ENCODE results near the gene THRB.

The THRB gene

DNA sequence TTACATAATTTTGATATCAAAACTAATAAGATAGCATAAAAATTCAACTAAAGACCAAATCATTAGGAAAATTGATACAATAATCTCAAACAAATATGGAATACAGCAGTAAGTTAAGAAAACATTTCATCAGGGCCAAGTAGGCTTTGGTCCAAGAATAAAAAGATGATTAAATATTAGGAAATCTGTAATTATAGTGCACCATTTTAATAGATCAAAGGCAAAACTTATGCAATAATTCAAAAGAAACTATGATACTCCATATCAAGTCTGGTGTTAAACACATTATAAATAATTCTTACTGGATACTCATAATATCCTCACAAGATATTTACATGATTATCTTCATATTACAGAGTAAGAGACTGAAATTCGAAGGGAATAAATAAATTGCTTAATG lies 51.2 kb downstream of the THRB start:
- TF ChIP-seq, protein P1, sequence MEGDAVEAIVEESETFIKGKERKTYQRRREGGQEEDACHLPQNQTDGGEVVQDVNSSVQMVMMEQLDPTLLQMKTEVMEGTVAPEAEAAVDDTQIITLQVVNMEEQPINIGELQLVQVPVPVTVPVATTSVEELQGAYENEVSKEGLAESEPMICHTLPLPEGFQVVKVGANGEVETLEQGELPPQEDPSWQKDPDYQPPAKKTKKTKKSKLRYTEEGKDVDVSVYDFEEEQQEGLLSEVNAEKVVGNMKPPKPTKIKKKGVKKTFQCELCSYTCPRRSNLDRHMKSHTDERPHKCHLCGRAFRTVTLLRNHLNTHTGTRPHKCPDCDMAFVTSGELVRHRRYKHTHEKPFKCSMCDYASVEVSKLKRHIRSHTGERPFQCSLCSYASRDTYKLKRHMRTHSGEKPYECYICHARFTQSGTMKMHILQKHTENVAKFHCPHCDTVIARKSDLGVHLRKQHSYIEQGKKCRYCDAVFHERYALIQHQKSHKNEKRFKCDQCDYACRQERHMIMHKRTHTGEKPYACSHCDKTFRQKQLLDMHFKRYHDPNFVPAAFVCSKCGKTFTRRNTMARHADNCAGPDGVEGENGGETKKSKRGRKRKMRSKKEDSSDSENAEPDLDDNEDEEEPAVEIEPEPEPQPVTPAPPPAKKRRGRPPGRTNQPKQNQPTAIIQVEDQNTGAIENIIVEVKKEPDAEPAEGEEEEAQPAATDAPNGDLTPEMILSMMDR (IDR thresholded peaks at IDR 0.05): no peak

DNA sequence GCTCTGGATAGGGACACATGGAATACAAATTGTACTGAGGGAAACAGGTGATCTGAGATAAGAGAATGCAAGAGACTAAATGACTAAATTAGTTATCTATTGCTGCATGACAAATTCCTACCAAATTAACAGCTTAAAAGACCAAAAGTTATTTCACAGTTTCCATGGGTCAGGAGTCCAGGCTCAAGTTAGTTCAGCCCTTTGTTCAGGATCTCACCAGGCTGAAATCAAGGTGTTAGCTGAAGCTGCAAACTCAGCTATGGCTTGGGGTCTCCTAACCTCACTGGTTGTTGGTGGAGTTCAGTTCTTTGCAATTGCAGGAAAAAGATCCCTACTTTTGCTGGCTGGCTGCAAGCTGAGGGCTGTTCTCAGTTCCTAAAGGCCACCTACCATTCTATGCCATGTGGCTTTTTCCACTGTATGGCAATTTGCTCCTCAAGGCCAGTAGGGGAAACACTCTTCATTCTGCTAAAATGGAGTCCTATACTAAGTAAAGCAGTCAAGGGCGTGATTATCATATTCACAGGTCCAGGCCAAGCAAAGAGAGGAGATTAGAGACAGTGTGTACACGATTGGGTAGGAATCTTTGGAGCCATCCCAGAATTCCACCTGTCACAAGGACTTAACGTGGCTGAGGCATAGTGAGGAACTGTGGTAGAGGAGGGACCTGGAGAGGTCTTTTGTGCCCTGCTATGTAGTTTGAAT lies 53.7 kb downstream of the THRB start:
- TF ChIP-seq, protein P1 (IDR thresholded peaks at IDR 0.05): no peak

DNA sequence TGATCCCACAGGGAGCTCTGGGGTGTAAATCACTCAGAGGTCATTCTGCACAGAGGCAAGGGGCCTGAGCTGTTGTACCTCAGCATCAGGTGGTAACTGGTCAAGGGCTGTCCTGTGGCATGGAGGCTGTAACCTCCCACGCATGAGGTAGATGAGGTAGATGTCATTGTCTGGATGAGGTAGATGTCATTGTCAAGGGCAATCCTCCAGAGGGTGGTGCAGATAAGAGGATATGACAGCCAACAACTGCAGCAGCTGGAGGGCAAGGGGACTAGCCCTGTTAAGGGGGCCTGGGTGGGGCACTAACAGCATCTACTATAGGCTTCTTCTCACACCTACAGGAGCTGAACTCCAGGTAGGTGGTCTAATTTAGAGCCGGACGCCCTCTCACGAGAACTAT lies 55.6 kb downstream of the THRB start:
- TF ChIP-seq, protein P1 (IDR thresholded peaks at IDR 0.05): no peak

DNA sequence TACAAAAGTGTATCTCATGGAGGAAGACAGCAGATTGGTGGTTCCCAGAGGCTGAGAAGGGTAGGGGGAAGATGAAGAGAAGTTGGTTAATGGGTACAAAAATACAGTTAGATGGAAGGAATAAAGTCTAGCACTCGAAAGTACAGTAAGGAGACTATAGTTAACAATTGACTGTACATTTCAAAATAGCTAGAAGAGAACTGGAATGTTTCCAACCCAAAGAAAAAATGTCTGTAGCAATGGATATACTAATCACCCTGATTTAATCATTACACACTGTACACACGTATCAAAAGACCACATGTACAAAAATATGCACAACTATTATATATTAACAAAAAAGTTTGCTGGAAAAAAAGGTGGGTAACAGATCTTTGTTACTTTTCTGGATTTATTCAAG lies 57.3 kb downstream of the THRB start:
- TF ChIP-seq, protein P1 (IDR thresholded peaks at IDR 0.05): no peak

DNA sequence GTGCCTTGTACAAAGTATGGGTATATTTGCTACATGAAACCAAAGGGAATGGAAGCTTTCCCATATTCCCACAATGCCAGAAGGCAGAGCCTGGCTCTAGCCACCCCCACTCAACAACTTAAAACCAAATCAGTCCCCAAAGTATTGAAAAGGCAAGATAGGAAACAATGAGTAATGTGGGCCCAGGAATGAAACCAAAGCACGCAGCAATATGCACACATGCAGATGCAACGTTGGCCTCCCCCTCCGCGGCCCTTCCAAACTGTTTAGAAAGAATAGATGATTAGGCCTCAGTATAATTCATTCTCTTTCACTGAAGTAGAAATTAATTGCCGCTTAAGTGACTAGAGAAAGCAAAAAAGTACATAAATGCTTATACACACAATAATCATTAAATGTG lies 59.1 kb downstream of the THRB start:
- TF ChIP-seq, protein P1 (IDR thresholded peaks at IDR 0.05): no peak

DNA sequence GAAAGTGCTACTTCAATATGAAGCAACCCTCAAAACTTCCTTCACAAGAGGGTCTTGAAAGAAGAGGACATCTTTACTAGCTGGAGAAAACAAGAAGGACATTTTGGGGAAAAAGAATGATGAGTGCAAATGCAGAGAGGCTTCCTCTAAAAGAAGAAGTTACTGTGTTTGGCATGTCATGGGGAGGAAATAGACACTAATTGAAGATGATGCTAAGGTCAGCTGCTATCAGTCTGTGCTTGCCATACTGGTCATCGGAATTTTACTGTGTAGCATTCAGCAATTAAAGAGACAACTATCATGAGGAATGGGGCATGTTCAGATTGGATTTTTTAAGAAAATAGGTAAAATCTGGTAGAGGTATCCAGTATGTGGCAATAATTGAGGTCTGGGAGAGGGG lies 60.0 kb downstream of the THRB start:
- TF ChIP-seq, protein P1 (IDR thresholded peaks at IDR 0.05): no peak

DNA sequence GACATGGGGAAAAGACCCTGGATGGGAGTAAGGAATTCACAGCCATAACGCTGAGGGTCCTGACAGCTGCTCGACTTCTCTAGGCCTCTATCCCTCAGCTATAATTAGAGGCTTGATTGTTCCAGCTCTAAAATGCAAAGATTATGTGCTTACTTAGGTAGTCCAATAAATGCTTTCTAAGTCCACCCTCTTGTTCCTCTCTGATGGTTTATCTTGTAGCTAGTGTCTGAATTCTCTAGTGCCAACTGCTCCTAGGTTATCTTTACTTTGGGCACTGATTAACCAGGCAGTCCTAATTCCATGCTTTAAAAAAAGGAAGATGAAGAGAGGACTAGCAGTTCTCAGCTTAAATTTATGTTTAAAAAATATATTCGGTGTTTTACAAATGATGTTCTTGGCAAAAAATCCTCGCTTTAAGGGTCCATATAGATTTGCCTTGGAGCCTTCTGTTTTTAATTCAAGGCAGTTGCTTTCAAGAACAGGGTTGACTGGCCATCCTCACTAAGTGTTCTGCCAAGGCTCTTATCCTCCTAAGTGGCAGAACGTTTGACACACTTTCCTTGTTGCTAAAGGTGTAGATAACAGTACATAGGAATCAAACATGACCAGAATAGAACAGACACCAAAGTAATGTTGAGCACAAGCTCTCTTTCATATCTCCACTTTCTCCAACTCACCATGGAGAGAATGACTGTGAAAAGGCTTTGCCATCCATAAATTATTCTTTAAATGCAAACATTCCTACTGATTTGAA lies 60.6 kb downstream of the THRB start:
- TF ChIP-seq, protein P1 (IDR thresholded peaks at IDR 0.05): no peak

Data from LNCAP (cell line).